Neural cell (in vitro differentiated cells): ENCODE data around the gene CACNA1C. TPM values are rescaled to one million over a fixed set of nuclear protein-coding genes. Genes with fewer than 3 reads are reported as not detected.

Source experiments
- H2AFZ ChIP-seq: fragments of 200-600, 300-800 bp; sonication (generic), shearing (Covaris generic); 2 replicates; pipeline ENCODE4 v1.6.0; 2014; ENCODE audit warnings: low read depth, mild to moderate bottlenecking, antibody characterized with exemption, low read length, moderate library complexity
- H3F3A ChIP-seq: fragments of 200-600 bp; shearing (Covaris generic); 2 replicates; pipeline ENCODE4 v1.6.1; 2016; ENCODE audit warnings: mild to moderate bottlenecking, moderate library complexity, mixed read lengths, antibody characterized with exemption, low read length; ENCODE audit not compliant: insufficient read depth, poor library complexity, severe bottlenecking
- H3K27ac ChIP-seq: fragments of 200-600, 300-800 bp; sonication (generic), shearing (Covaris generic); 2 replicates; pipeline ENCODE4 v1.5.1; 2014; ENCODE audit warnings: mild to moderate bottlenecking, low read length, moderate library complexity
- H3K27me3 ChIP-seq: fragments of 300-800, 200-600 bp; sonication (generic), shearing (Covaris generic); 2 replicates; pipeline ENCODE4 v1.6.0; 2014; ENCODE audit warnings: mild to moderate bottlenecking, low read depth, low read length, moderate library complexity; ENCODE audit not compliant: insufficient read depth
- H3K36me3 ChIP-seq: fragments of 300-800, 200-600 bp; sonication (generic), shearing (Covaris generic); 2 replicates; pipeline ENCODE4 v1.5.1; 2014; ENCODE audit warnings: mild to moderate bottlenecking, antibody characterized with exemption, low read length, moderate library complexity; ENCODE audit not compliant: insufficient read depth
- H3K4me2 ChIP-seq: fragments of 300-800, 200-600 bp; sonication (generic), shearing (Covaris generic); 2 replicates; pipeline ENCODE4 v1.6.0; 2014; ENCODE audit warnings: mild to moderate bottlenecking, low read length
- H3K4me3 ChIP-seq: fragments of 300-800, 200-600 bp; sonication (generic), shearing (Covaris generic); 2 replicates; pipeline ENCODE4 v1.5.1; 2014; ENCODE audit warnings: mild to moderate bottlenecking, low read length, moderate library complexity
- H3K79me2 ChIP-seq: fragments of 200-600 bp; shearing (Covaris generic); replicated peaks from 2 replicates; pipeline ENCODE4 v1.6.0; 2014; ENCODE audit warnings: mild to moderate bottlenecking, low read length, moderate library complexity; ENCODE audit not compliant: insufficient read depth
- H3K9ac ChIP-seq: fragments of 300-800, 200-600 bp; sonication (generic), shearing (Covaris generic); 2 replicates; pipeline ENCODE4 v1.6.1; 2016; ENCODE audit warnings: mild to moderate bottlenecking, low read length, mixed read lengths
- H3K9me2 ChIP-seq: fragments of 200-600 bp; shearing (Covaris generic); 2 replicates; pipeline ENCODE4 v1.6.1; 2016; ENCODE audit warnings: mild to moderate bottlenecking, low read length, mixed read lengths; ENCODE audit not compliant: insufficient read depth
- H3K9me3 ChIP-seq: fragments of 200-600, 300-800 bp; sonication (generic), shearing (Covaris generic); 2 replicates; pipeline ENCODE4 v1.6.1; 2016; ENCODE audit warnings: mild to moderate bottlenecking, mixed run types, low read length, moderate library complexity, mixed read lengths
- H4K20me1 ChIP-seq: fragments of 200-600 bp; shearing (Covaris generic); 2 replicates; pipeline ENCODE4 v1.6.1; 2016; ENCODE audit warnings: mild to moderate bottlenecking, mixed run types; ENCODE audit not compliant: insufficient read depth
- CTCF ChIP-seq: fragments of 450-650 bp; IDR thresholded peaks from 2 replicates; pipeline ENCODE4 v1.5.1; 2014; ENCODE audit warnings: antibody characterized with exemption, mild to moderate bottlenecking, moderate library complexity; ENCODE audit not compliant: poor library complexity, severe bottlenecking
- EP300 ChIP-seq: fragments of 450-650 bp; conservative IDR thresholded peaks from 2 replicates; pipeline ENCODE4 v1.6.1; 2014; ENCODE audit warnings: antibody characterized with exemption, mild to moderate bottlenecking, moderate library complexity; ENCODE audit not compliant: poor library complexity, severe bottlenecking
- EZH2 ChIP-seq: fragments of 200-600, 300-800 bp; shearing (Covaris generic), sonication (generic); IDR thresholded peaks from 2 replicates; pipeline ENCODE4 v1.6.1; 2014; ENCODE audit warnings: antibody characterized with exemption, low read length, borderline replicate concordance, mild to moderate bottlenecking; ENCODE audit not compliant: insufficient read depth, poor library complexity, severe bottlenecking
- MXI1 ChIP-seq: fragments of 450-650 bp; conservative IDR thresholded peaks from 2 replicates; pipeline ENCODE4 v1.6.1; 2014; ENCODE audit warnings: antibody characterized with exemption, mild to moderate bottlenecking; ENCODE audit not compliant: poor library complexity, severe bottlenecking
- POLR2AphosphoS5 ChIP-seq: IDR thresholded peaks from 2 replicates; pipeline ENCODE4 v1.6.1; 2012
- RAD21 ChIP-seq: fragments of 450-650 bp; conservative IDR thresholded peaks from 2 replicates; pipeline ENCODE4 v1.6.1; 2014; ENCODE audit warnings: antibody characterized with exemption, mild to moderate bottlenecking, moderate library complexity
- REST ChIP-seq: IDR thresholded peaks from 2 replicates; pipeline ENCODE4 v1.6.1; 2012; ENCODE audit warnings: borderline replicate concordance
- SMC3 ChIP-seq: fragments of 450-650 bp; conservative IDR thresholded peaks from 2 replicates; pipeline ENCODE4 v1.6.1; 2014; ENCODE audit warnings: antibody characterized with exemption, mild to moderate bottlenecking, moderate library complexity; ENCODE audit not compliant: poor library complexity
- TAF1 ChIP-seq: IDR thresholded peaks from 2 replicates; pipeline ENCODE4 v1.6.1; 2012; ENCODE audit warnings: low read depth
- polyA plus RNA-seq: library from polyadenylated mRNA; depleted of rRNA; stranded (reverse); fragments of >200 nt; gene quantifications from 2 replicates; pipeline ENCODE4 v1.2.3, GENCODE V29; 2014

CACNA1C gene
- polyA plus RNA-seq, 1 donor from 2014 or later = 9.7 TPM

GRCh38 chr12:2229661-2230539 is 177.1 kb downstream of the CACNA1C start:
- no peak overlapping the region for H3K9ac ChIP-seq
- no peak overlapping the region for H3K4me3 ChIP-seq
- TF ChIP-seq EP300 (no peak), TAF1 (no peak), EZH2 (no peak), CTCF (no peak)
- no peaks in the 10 kb centered on the region for H3F3A ChIP-seq
- no peak overlapping the region for H2AFZ ChIP-seq
- no peaks in the 10 kb centered on the region for H3K36me3 ChIP-seq
- H3K27me3 ChIP-seq = no peaks in the 10 kb centered on the region
- H3K79me2 ChIP-seq = no peaks in the 10 kb centered on the region
- no peaks in the 10 kb centered on the region for H4K20me1 ChIP-seq
- no peaks in the 10 kb centered on the region for H3K9me2 ChIP-seq
- H3K9me3 ChIP-seq = no peaks in the 10 kb centered on the region
- H3K27ac ChIP-seq = no peak overlapping the region
- H3K4me2 ChIP-seq = no peak overlapping the region

GRCh38 chr12:2231011-2231595 is 178.3 kb downstream of the CACNA1C start:
- Histone ChIP-seq H3K9me2 (no peaks in the 10 kb centered on the region), H3K27me3 (no peaks in the 10 kb centered on the region), H3K79me2 (no peaks in the 10 kb centered on the region), H3K9ac (no peak overlapping the region), H4K20me1 (no peaks in the 10 kb centered on the region), H2AFZ (no peak overlapping the region), H3F3A (no peaks in the 10 kb centered on the region), H3K4me2 (no peak overlapping the region), H3K4me3 (no peak overlapping the region), H3K36me3 (no peaks in the 10 kb centered on the region), H3K9me3 (no peaks in the 10 kb centered on the region), H3K27ac (no peak overlapping the region)
- no peak for TF ChIP-seq EP300
- no peak for TF ChIP-seq MXI1
- no peak for TF ChIP-seq RAD21
- no peak for TF ChIP-seq REST
- TF ChIP-seq CTCF = no peak
- no peak for TF ChIP-seq TAF1
- no peak for TF ChIP-seq EZH2
- TF ChIP-seq SMC3 = no peak
- no peak for TF ChIP-seq POLR2AphosphoS5
